CD4-positive, alpha-beta T cell treated with Interferon alpha-2 for 1 hour (primary cell): Measurements from ENCODE around the gene SLCO2B1.

ENCODE experiments used
- DNase-seq, 2 donors: peaks; one replicate each; pipeline ENCODE4 v3.0.0-alpha.2; 2020 to 2022

SLCO2B1 gene

GRCh38 chr11:75195167-75195962, 44.5 kb downstream of the SLCO2B1 start:
- DNase-seq, result no peak

- DNase-seq, result no peak
These were observed 45.5 kb downstream of the SLCO2B1 start for GRCh38 chr11:75196426-75196825.

GRCh38 chr11:75197512-75198277, 46.8 kb downstream of the SLCO2B1 start:
- no peak for DNase-seq

DNA sequence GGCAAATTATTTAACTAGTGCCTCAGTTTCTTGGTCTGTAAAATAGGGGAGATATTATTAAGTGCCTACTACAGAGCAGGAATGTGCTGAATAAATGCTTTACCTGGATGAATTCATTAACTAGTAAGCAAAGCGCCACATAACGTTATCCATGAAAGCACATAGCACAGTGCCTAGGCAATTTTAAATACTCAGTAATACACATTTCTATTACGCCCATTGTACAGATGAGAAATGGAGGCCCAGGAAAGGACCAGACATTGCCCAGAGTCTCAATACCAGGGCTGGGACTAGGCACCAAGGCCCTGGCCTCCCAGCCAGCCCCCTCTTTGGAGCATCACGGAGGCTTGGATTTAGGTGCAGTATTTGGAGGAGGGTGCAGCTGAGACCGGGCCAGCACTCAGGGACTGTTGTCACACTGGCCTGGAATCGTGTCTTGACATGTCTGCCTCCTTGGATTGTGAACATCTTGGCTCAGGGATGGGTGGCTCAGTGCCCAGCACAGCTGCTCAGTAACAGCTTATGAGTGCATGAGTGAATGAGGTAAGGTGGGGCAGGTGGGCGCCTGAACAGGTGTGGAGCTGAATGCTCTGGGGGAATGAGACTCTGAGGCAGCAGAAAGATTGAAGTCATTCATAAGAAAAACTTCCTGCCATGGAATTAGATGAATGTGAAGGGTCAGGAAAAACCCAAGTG, 47.5 kb downstream of the SLCO2B1 start:
- no peak for DNase-seq

- DNase-seq, result no peak
These were observed 48.6 kb downstream of the SLCO2B1 start for GRCh38 chr11:75199412-75199955.

DNA sequence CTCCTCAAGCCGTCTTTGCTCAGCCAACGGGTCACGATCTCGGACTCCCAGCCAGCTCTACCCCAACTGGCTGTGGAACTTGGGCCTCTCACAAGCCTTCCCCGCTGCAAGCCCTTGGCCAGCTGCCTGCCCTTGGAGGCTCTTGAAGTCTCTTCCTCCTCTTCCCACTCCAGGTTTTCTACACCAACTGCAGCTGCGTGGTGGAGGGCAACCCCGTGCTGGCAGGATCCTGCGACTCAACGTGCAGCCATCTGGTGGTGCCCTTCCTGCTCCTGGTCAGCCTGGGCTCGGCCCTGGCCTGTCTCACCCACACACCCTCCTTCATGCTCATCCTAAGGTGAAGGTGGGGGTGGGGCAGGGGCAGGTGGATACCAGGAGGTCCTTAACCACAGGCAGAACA, 49.1 kb downstream of the SLCO2B1 start:
- DNase-seq, result no peak

- DNase-seq, result no peak
These were observed 49.6 kb downstream of the SLCO2B1 start for GRCh38 chr11:75200531-75200930.

GRCh38 chr11:75201771-75202170, 50.9 kb downstream of the SLCO2B1 start:
- DNase-seq, result no peak

DNA sequence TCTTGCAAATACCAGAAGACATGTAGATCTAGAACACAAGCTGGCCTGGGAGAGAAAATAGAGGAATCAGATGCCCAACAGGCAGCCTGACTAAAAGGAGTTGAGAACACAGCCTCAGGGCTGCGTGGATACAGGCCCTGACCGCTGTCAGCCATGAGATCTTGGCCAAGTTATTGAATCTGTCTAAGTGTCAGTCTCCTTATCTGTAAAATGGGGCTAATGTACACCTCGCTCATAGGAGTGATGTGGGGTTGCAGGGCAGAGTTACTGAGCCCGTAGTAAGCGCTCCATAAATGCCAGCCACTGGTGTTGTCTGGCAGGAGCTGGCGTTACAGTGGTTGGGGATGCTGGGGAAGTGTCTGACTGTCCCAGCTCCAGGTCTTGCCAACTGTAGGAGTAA, 51.3 kb downstream of the SLCO2B1 start:
- no peak for DNase-seq

DNA sequence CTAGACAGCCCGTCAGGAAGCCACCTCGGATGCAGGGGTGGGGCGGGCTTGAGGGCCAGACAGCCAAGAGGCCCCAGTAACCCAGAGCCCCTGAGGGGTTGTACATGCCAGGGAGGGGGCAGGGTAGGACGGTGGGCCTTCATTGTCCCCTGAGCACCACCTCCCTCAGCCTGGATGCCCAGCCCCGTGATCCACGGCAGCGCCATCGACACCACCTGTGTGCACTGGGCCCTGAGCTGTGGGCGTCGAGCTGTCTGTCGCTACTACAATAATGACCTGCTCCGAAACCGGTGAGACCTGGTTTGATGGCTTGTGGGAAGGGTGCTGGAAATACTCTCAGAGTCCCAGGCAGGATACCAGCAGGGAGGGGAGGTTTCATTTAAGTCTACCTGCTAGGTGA, 52.2 kb downstream of the SLCO2B1 start:
- no peak for DNase-seq

- no peak for DNase-seq
These were observed 52.7 kb downstream of the SLCO2B1 start for GRCh38 chr11:75203641-75204011.

GRCh38 chr11:75204012-75204674, 53.2 kb downstream of the SLCO2B1 start:
- DNase-seq, result no peak

GRCh38 chr11:75204685-75205563, 54.0 kb downstream of the SLCO2B1 start:
- DNase-seq, result peak; percentile 73 to 80

- DNase-seq, result no peak
These were observed 54.7 kb downstream of the SLCO2B1 start for GRCh38 chr11:75205564-75206020.

- no peak for DNase-seq
These were observed 57.5 kb downstream of the SLCO2B1 start for GRCh38 chr11:75208446-75208845.

DNA sequence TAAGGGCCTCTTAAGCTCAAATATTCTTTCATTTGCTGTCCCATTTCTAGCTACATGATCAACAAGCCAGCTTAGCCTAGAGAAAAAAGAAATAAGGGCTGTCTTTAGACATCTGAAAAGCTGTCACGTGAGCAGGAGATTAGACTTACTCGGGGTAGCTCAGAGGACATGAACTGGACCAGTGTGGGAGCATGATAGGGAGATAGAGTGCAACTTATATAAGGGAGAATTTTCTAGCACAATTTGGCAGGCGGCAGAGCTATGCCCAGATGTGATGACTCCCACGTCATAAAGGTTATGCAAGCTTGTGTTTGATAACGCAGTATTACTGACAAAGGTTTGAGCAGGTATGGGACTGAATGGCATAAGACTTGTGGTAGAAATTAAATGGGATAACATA, 61.5 kb downstream of the SLCO2B1 start:
- no peak for DNase-seq

DNA sequence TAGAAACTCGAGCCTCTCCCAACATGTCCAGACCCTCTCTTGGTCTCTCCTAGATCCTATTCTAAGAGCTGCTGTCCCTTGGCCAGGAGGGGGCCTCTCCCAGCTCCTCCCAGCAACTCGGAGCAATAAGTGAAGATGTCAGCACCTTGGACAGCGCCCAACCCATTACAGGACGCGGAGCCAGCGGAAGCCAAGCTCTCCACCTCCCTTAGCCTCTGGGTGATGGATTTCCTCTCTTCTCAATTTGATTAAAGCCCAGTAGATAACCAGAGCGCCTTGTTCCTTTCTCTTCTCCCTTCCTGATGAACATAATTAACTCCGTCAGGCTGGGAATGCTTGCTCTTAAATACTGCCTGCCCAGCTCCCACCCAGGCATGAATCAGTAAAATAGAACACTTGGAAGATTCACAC, 63.5 kb downstream of the SLCO2B1 start:
- peak; percentile 57 to 71 for DNase-seq

DNA sequence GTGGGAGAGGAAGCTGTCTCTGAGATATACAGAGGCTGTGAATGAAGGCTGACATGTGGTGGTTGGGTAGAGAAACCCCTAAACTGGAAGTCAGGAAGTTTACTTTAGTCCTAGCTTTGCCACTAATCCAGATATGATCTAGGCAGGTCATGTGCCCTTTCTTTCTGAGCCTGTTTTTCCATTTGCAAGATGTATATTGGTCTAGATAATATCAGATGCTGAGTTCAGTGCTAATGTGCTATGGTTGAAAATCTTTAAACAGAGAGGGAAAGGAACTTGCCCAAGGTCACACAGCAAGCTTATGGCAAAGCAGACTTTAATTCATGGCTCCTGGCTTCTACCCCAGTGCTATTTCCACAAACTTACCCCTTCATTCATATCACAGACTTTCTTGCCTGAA, 63.9 kb downstream of the SLCO2B1 start:
- no peak for DNase-seq

DNA sequence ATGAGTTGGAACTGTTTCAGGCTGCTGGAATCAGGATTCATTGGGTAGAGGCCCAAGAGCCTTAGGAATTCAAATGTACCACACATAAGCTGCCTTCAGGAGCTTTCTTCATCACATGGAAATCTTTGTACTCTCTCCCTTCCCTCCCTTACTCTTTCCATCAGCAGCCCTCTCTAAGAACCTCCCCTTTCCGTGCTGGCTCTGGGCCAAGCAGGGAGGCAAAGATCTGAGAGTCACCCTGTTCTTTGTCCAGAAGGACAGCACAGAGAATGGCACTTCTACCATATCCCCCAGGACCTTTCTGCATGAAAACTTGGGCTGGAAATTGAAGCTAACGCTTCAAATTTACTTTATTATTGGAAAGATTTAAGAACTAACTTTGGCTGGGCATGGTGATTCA, 69.0 kb downstream of the SLCO2B1 start:
- DNase-seq, result no peak

DNA sequence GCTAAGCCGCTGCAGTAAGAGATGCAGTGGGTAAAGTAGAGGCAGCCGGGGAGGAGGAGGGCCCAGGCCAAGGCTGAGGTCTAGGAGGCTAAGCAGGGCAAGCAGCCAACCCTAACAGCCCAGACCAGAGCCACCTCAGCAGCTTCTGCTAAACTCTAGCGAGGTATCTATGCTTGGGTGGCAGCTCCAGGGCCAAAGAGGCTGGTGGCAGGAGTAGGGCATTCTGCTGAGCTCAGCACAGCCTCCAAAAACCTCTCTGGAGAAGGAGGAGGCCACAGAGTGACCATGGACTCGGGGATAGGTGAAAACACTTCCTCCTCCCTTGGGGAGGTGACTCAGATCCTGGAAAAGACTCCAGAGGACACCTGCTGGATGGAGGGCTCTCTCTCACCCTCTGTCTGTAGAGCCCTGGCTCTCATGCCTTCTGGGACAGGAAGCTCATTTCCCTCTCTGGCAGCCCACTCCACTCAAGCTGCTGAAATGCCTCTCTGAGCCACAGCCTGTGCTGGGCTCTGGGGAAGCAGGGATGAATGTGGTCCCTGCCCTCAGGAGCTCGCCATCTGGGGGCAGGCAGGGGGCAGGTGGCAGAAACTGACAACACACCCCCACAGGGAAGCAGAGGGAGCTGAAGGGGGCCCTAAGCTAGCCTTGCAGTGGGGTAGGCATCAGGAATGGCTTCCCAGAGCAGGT, 73.2 kb downstream of the SLCO2B1 start:
- DNase-seq, result no peak

GRCh38 chr11:75225794-75226193, 74.9 kb downstream of the SLCO2B1 start:
- DNase-seq, result no peak
